Measurements from ENCODE around the gene ASB5.

GRCh38 chr4:176268963-176269362 is at the start of gene ASB5:
- TF ChIP-seq EZH2 (IDR thresholded peaks at IDR 0.05; ENCODE audit: low read length, missing control alignments), result no peak
- TF ChIP-seq, protein P1, sequence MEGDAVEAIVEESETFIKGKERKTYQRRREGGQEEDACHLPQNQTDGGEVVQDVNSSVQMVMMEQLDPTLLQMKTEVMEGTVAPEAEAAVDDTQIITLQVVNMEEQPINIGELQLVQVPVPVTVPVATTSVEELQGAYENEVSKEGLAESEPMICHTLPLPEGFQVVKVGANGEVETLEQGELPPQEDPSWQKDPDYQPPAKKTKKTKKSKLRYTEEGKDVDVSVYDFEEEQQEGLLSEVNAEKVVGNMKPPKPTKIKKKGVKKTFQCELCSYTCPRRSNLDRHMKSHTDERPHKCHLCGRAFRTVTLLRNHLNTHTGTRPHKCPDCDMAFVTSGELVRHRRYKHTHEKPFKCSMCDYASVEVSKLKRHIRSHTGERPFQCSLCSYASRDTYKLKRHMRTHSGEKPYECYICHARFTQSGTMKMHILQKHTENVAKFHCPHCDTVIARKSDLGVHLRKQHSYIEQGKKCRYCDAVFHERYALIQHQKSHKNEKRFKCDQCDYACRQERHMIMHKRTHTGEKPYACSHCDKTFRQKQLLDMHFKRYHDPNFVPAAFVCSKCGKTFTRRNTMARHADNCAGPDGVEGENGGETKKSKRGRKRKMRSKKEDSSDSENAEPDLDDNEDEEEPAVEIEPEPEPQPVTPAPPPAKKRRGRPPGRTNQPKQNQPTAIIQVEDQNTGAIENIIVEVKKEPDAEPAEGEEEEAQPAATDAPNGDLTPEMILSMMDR (conservative IDR thresholded peaks at IDR 0.05 in 1 of 2, IDR thresholded peaks at IDR 0.05 in 1 of 2; ENCODE audit: low read depth in 1 of 2, low read length in 2 of 2), result no peak

Data from fibroblast of lung (primary cell).